DOHH2 (cell line): ENCODE results near the gene RRP1B.

Experiments
- H3F3A ChIP-seq: fragments of 200-600 bp; sonication (generic), shearing (Covaris generic); 2 replicates; pipeline ENCODE4 v1.6.0; 2016; ENCODE audit warnings: antibody characterized with exemption, mild to moderate bottlenecking; ENCODE audit not compliant: control insufficient read depth, insufficient read depth
- H3K27ac ChIP-seq: fragments of 200-600 bp; sonication (generic); 2 replicates; pipeline ENCODE4 v1.5.1; 2014; ENCODE audit warnings: low read depth, mild to moderate bottlenecking, low read length, moderate library complexity
- H3K27me3 ChIP-seq: fragments of 200-600 bp; sonication (generic); 2 replicates; pipeline ENCODE4 v1.6.1; 2014; ENCODE audit warnings: mild to moderate bottlenecking, low read length, mixed read lengths; ENCODE audit not compliant: control insufficient read depth
- H3K36me3 ChIP-seq: fragments of 200-600 bp; sonication (generic); 2 replicates; pipeline ENCODE4 v1.6.1; 2014; ENCODE audit warnings: mild to moderate bottlenecking, low read length, moderate library complexity, mixed read lengths; ENCODE audit not compliant: control insufficient read depth
- H3K4me1 ChIP-seq: fragments of 200-600 bp; sonication (generic); 2 replicates; pipeline ENCODE4 v1.6.1; 2014; ENCODE audit warnings: mild to moderate bottlenecking, low read length, mixed read lengths; ENCODE audit not compliant: control insufficient read depth
- H3K4me2 ChIP-seq: fragments of 200-600 bp; sonication (generic); 2 replicates; pipeline ENCODE4 v1.6.0; 2014; ENCODE audit warnings: mild to moderate bottlenecking, low read length, moderate library complexity
- H3K4me3 ChIP-seq: fragments of 200-600 bp; sonication (generic); 2 replicates; pipeline ENCODE4 v1.5.1; 2014; ENCODE audit warnings: mild to moderate bottlenecking, low read length, mixed read lengths
- H3K79me2 ChIP-seq: fragments of 200-600 bp; sonication (generic); 2 replicates; pipeline ENCODE4 v1.6.1; 2014; ENCODE audit warnings: mild to moderate bottlenecking, low read length, mixed read lengths; ENCODE audit not compliant: control insufficient read depth
- H3K9me2 ChIP-seq: fragments of 200-600 bp; sonication (generic); replicated peaks from 2 replicates; pipeline ENCODE4 v1.6.1; 2014; ENCODE audit warnings: mild to moderate bottlenecking, low read length, mixed read lengths; ENCODE audit not compliant: control insufficient read depth
- H3K9me3 ChIP-seq: fragments of 200-600 bp; sonication (generic); 2 replicates; pipeline ENCODE4 v1.6.1; 2014; ENCODE audit warnings: antibody characterized with exemption, low read length, mixed read lengths; ENCODE audit not compliant: control insufficient read depth, insufficient read depth
- H4K20me1 ChIP-seq: fragments of 200-600 bp; sonication (generic); 2 replicates; pipeline ENCODE4 v1.6.0; 2014; ENCODE audit warnings: low read depth, mild to moderate bottlenecking, antibody characterized with exemption, low read length, moderate library complexity; ENCODE audit not compliant: control insufficient read depth, insufficient read depth
- CTCF ChIP-seq: fragments of 200-600 bp; sonication (generic); IDR thresholded peaks from one replicate; pipeline ENCODE4 v1.5.1; 2014; ENCODE audit warnings: antibody characterized with exemption, mild to moderate bottlenecking, low read depth, low read length; ENCODE audit not compliant: poor library complexity, severe bottlenecking
- EZH2phosphoT487 ChIP-seq: fragments of 200-600 bp; sonication (generic); IDR thresholded peaks from 2 replicates; pipeline ENCODE4 v1.6.1; 2017; ENCODE audit warnings: borderline replicate concordance, mild to moderate bottlenecking, antibody characterized with exemption, low read length, moderate library complexity, mixed read lengths

Gene RRP1B

DNA sequence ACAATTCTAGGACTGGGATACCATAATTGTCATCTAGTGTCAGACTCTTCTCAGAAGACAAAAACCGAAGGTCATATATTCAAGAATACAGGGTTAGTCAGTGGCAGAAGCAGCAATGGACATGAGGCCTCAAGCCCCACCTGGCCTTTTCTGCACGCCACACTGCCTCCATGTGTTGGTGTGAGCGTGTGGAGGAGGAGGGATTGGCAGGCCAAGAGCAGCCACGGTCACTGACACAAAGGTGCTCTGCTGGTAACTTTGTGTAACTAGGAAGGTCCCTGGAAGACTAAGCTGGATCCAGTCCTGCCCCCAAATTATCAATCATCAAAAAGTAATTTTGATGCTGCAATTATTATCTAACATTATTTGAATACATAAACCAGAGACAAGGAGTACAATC is 35.0 kb upstream of the RRP1B start:
- H3K79me2 ChIP-seq, result no peaks in the 10 kb centered on the region
- no peaks in the 10 kb centered on the region for H3K9me3 ChIP-seq
- H3K9me2 ChIP-seq, result no peaks in the 10 kb centered on the region
- H4K20me1 ChIP-seq, result no peaks in the 10 kb centered on the region
- no peak overlapping the region for H3K4me2 ChIP-seq
- no peaks in the 10 kb centered on the region for H3F3A ChIP-seq
- no peak for TF ChIP-seq EZH2phosphoT487
- TF ChIP-seq CTCF, result no peak
- no peak overlapping the region for H3K27ac ChIP-seq
- H3K36me3 ChIP-seq, result no peaks in the 10 kb centered on the region
- peaks cover 16% of the 10 kb centered on the region for H3K4me1 ChIP-seq
- no peak overlapping the region for H3K4me3 ChIP-seq
- peaks cover 2% of the 10 kb centered on the region; the same call in 1 of the 2 replicates for H3K27me3 ChIP-seq

DNA sequence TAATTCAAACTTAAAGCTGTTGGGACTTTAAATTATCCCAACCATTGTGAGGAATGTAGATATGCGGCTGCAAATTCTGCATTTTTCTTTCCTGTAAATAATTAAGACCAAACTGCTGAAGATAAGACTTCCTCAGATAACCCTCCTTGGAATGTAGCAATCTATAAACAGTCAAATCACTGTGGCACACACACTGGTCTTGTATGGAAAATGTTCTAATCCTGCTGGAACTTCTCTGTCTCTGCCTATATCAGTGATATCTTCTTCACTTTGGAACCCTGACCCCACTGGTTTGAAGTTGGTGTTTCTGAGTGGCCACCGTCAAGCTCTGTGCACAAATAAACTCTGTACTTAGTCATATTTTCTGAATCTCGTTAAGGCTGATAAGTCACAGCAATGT is 33.0 kb upstream of the RRP1B start:
- Histone ChIP-seq H3K4me1 (peaks cover 9% of the 10 kb centered on the region), H3K9me3 (no peaks in the 10 kb centered on the region), H3K79me2 (no peaks in the 10 kb centered on the region), H3K36me3 (no peaks in the 10 kb centered on the region), H3K27me3 (peaks cover 2% of the 10 kb centered on the region; the same call in 1 of the 2 replicates), H3K9me2 (no peaks in the 10 kb centered on the region), H3K4me2 (no peak overlapping the region), H3K27ac (no peak overlapping the region), H3K4me3 (no peak overlapping the region), H3F3A (no peaks in the 10 kb centered on the region), H4K20me1 (no peaks in the 10 kb centered on the region)
- no peak for TF ChIP-seq EZH2phosphoT487
- TF ChIP-seq CTCF, result no peak

DNA sequence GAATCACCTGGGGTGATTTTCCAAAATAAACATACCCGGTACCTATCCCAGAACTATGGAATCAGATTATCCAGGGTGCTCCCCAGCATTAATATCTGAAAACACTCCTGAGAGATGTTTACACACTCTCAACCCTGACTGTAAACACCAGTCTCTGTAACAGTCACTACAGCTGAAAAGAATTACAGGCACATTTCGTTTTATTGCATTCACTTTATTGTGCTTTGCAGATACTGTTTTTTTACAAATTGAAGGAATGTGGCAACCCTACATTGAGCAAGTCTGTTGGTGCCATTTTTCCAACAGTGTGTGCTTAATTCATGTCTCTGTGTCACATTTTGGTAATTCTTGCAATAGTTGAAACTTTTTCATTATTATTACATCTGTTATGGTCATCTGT is 31.8 kb upstream of the RRP1B start:
- Histone ChIP-seq H3K27ac (no peak overlapping the region), H4K20me1 (no peaks in the 10 kb centered on the region), H3K79me2 (no peaks in the 10 kb centered on the region), H3K27me3 (peaks cover 2% of the 10 kb centered on the region; the same call in 1 of the 2 replicates), H3K4me3 (no peak overlapping the region), H3F3A (no peaks in the 10 kb centered on the region), H3K4me2 (no peak overlapping the region), H3K9me2 (no peaks in the 10 kb centered on the region), H3K36me3 (no peaks in the 10 kb centered on the region), H3K4me1 (no peaks in the 10 kb centered on the region), H3K9me3 (no peaks in the 10 kb centered on the region)
- no peak for TF ChIP-seq CTCF
